Head of caudate nucleus (tissue), 42 donors: ENCODE results near the gene CST3.

Source experiments
- DNase-seq, 42 donors: peaks; one replicate each; pipeline versions ENCODE4 v3.0.0 to v3.0.0-alpha.2; 2020 to 2021; ENCODE audit warnings: mixed read lengths in 7 of 42
- intact Hi-C: fragments of 100-400 bp; cut with DNase I; formaldehyde crosslinking; loops from one replicate; pipeline ENCODE4 v1.15.0; 2022

Gene CST3

DNA sequence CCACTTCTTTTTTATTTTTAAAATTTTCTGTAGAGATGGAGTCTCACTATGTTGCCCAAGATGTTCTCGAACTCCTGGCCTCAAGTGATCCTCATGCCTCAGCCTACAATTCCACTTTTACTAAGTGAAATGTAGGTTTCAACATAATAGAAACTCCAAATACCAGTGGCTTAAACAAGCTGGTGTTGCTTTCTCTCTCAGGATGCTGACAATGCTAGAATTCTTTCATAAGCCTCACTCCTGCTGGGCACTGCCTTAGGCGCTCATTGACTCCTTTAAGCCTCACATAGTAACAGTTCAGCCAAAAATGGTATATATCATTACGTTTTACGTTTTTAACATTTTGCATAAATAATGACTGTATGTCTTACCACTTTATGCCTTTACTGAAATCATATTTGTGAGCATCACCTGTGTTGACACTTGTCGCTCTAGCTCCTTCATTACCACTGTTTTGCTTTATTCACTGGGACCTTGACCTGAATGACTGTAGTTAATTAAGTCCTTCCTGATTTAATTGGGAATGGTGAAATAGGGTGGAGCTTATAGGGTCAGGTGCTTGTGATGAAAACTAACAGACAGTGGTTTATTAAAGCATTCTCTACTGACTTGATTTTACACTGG, 28.2 kb downstream of the CST3 start:
- intact Hi-C loops: loop anchor here (5.0 kb wide), 1 partner anchor 167 kb away; no protein-coding TSS in a partner anchor
- DNase-seq: no peak

DNA sequence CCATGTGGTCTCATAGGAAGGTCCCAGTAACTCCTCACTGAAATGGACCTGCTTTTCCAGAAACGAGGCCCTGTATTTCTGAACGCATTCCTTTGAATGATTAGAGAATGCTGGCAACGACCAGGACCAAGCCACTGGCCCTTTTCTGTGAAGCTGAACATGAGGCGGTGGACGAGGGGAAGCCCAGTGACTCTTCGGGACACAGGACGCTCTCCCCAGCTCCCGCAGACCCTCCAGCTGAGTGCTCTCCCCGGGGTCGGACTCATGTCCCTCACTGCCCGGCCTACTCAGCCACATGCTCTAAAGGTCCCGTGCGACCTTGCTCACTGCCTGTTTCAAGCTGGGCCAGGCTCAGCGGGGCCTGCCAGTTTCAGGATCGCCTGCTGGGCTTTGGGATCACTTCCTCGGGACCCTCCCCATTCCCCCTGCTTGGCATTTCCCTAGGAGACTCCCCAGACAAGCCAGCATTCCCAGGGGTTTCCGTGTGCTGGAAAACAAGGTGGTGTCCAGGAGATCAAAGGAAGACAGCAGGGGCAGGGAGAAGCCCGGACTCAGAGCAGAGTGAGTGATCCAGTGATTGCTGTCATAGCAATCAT, 29.4 kb downstream of the CST3 start:
- intact Hi-C loops: loop anchor here (5.0 kb wide), 1 partner anchor 166 kb away; no protein-coding TSS in a partner anchor
- peak in 1 of 42 donors; percentile 38 for DNase-seq

DNA sequence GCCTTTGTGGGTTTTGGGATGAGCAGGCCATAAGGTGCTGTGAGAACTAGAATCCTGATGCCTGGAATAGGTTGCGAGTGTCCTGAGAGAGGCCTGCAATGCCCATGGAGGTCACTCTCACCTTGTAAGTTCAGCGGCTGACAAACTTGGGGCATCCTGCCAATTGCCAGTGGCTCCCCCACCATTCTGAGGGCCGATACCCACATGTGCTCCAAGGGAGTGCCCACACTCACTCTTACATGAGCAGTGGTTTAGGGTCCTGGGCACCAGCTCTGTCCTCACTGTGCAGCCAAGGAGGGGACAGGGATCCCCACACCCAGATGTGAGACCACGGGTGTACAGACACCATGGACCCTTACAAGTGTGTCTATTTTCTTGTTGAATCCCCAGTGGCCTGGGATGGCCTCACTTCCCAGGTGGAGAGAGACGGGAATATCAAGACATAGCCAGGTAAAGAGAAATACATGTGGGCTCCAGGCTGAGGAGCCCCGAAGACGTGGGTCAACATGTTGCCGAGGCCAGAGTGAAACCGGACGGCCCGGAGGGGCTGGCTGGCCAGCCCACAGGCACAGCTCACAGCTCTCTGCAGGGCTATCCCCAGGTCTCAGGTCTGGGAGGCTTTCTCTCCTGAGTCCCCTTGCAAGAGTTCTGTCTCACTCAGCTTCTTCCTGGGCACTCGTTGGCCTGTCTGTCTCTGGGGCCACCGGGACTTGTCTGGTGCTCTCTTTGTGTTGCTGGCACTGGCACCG, 30.1 kb downstream of the CST3 start:
- intact Hi-C loops: loop anchor here (5.0 kb wide), 1 partner anchor 165 kb away; no protein-coding TSS in a partner anchor
- peak in 1 of 42 donors; percentile 40 for DNase-seq

DNA sequence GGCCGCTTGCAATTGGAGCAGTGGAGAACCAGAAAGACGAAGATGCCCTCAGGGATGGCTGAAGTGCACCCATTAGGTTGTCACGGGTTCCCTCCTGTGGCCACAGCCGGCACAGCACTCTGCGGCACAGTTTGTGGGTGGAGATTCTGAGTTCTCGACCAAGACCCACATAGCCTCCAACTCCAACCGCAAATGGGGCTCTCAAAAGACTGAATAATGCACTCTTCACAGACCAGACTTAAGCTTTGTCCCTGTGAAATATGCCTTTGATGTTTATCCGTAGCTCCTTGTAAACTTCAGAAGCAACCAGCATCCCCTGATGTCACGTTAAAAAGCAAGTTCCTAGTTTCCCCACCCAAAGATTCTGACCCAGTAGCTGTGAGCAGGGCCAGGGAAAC, 31.1 kb downstream of the CST3 start:
- intact Hi-C loops: loop anchor here (5.0 kb wide), 1 partner anchor 164 kb away; no protein-coding TSS in a partner anchor
- DNase-seq: peak; percentile 46 to 88 (median 76)

GRCh38 chr20:23605867-23606651, 31.7 kb downstream of the CST3 start, which contains the start of gene CST9:
Gene CST9, minus strand, starts transcription at chr20:23605917. Its CDS starts 53 bp downstream, at chr20:23605864.
- no peak for DNase-seq
- intact Hi-C loops: loop anchor here (5.0 kb wide), 1 partner anchor 164 kb away; no protein-coding TSS in a partner anchor

- intact Hi-C loops: no loop called here
Measured at GRCh38 chr20:23604306-23604705, 33.4 kb downstream of the CST3 start.

GRCh38 chr20:23603321-23603720, 34.4 kb downstream of the CST3 start:
- intact Hi-C loops: no loop called here
- no peak for DNase-seq

More at GRCh38 chr20:23604306-23604705, 33.4 kb downstream of the CST3 start:
- DNase-seq: peak in 1 of 42 donors; percentile 21

GRCh38 chr20:23602699-23603098, 35.1 kb downstream of the CST3 start:
- peak in 1 of 42 donors; percentile 33 for DNase-seq
- intact Hi-C loops: no loop called here

DNA sequence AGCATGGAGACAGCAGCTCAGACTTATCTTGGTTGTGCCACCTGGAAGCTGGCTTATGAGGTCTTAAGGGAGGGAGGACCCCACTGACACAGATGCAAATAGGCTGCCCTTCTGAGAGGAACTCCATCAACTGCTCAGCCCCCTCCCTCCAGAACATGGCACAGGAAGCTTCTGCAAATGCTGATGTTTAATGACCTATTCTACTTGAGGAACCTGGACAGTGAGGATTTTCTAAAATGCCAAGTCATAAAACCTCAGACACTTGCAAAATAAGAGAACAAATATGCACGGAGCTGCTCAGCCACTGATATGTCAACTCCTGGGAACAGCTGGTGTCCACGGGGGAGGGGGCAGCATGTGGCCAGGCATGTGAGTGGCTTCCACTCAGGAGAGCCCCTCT, 35.5 kb downstream of the CST3 start:
- intact Hi-C loops: no loop called here
- DNase-seq: no peak

- DNase-seq: peak in 1 of 42 donors; percentile 9
- intact Hi-C loops: no loop called here
Measured at GRCh38 chr20:23601715-23602114, 36.0 kb downstream of the CST3 start.

GRCh38 chr20:23598481-23598880, 39.3 kb downstream of the CST3 start:
- no peak for DNase-seq
- intact Hi-C loops: no loop called here

GRCh38 chr20:23596579-23597250, 41.0 kb downstream of the CST3 start:
- intact Hi-C loops: no loop called here
- DNase-seq: no peak

GRCh38 chr20:23595941-23596340, 41.8 kb downstream of the CST3 start:
- intact Hi-C loops: no loop called here

DNA sequence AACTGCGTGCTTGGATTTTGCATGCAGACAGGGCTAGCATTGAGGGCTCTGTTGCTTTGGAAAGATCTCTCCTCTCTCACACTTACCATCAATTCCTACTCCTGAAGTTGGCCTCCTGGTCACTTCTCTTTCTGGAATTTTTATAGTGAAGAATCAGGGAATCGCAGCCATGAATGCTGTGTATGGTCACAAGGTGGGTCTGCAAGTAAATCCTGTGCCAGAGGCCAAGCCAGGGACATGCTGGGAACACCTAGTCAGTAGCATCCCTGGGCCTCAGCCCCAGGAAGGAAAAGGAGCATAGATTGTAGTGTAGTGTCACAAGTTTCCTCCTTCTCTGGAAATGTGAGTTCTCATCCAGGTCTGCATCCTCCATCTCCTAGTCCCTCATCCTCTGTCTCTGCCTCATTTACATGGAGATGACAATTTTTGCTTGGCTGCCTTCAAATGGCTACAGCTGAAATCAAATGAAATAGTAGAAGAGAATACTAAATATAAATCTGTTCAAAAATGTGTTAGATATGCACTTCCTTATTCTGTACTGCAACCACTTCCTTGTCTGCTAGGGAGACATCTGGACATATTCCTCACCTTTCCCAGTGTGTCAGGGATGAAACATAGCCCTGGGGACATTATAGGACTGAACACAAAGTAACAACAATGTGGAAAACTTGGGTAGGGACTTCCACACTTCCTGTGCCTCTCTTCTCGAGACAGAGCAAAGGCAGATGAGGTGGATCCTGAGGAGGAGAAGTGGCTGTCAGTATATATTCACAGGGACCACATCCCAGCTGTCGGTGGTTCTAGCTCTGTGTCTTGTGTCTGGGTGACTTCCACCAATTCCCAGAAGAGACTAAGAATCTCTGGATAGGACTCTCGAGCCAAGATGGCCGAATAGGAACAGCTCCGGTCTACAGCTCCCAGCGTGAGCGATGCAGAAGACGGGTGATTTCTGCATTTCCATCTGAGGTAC, 49.0 kb downstream of the CST3 start:
- intact Hi-C loops: no loop called here
- DNase-seq: peak in 1 of 42 donors; percentile 25

More at GRCh38 chr20:23595941-23596340, 41.8 kb downstream of the CST3 start:
- no peak for DNase-seq

DNA sequence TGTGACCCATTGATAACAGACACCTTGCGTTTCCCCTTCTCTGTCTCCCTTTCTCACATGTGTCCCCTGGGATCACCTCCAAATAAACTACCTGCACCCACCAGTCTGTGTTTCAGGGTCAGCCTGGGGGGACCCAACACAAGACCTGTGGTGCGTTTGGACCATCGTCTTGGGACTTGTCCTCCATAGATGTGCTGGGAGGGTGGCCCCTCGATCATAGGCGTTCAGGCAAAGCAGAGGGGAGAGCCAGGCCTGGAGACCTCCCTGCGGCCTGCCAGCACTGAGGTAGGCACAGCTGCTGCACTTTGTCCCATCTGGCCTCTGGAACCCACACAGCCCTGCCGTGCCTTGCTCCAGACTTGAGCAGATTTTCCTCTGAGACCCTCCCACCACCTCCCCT, 50.1 kb downstream of the CST3 start:
- intact Hi-C loops: no loop called here
- DNase-seq: peak in 2 of 42 donors; percentile 23 to 34

- peak in 1 of 42 donors; percentile 33 for DNase-seq
- intact Hi-C loops: no loop called here
Measured at GRCh38 chr20:23586735-23587525, 50.8 kb downstream of the CST3 start.
